Measurements from ENCODE around the gene SLC2A1.

SLC2A1 gene

DNA sequence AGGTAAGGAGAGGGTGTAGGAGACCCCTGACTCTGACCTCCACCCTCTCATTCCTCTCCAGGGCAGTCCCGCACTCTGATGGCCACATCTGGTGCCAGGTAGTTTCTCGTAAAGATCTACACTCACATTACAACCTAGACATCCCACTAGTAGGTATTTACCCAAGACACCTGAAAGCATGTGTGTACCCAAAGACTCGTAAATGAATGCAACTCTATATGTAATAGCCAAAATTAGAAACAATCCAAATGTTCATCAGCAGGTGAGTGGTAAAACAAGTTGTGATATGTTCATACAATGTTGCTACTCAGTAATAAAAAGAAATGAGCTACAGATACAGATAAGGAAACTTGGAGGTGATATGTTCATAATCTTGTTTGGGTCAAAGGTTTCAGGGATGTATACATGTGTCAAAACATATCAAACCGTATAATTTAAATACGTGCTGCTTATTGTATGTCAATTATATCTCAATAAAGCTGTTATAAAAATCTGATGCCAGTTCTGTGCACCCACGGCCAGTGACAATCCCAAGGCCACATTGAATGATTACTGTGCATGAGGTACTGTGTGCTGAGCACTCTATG, 37.8 kb upstream of the SLC2A1 start:
- H3K9me3 ChIP-seq = no peaks in the 10 kb centered on the region
- H3K4me3 ChIP-seq (ENCODE audit: low read depth in 1 of 2, low read length in 1 of 2) = no peak overlapping the region
- H3K36me3 ChIP-seq = no peaks in the 10 kb centered on the region
- TF ChIP-seq, protein P1, sequence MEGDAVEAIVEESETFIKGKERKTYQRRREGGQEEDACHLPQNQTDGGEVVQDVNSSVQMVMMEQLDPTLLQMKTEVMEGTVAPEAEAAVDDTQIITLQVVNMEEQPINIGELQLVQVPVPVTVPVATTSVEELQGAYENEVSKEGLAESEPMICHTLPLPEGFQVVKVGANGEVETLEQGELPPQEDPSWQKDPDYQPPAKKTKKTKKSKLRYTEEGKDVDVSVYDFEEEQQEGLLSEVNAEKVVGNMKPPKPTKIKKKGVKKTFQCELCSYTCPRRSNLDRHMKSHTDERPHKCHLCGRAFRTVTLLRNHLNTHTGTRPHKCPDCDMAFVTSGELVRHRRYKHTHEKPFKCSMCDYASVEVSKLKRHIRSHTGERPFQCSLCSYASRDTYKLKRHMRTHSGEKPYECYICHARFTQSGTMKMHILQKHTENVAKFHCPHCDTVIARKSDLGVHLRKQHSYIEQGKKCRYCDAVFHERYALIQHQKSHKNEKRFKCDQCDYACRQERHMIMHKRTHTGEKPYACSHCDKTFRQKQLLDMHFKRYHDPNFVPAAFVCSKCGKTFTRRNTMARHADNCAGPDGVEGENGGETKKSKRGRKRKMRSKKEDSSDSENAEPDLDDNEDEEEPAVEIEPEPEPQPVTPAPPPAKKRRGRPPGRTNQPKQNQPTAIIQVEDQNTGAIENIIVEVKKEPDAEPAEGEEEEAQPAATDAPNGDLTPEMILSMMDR (IDR thresholded peaks at IDR 0.05) = no peak
- H3K27me3 ChIP-seq = no peaks in the 10 kb centered on the region
- no peak overlapping the region for H3K27ac ChIP-seq
- peaks cover 6 to 7% of the 10 kb centered on the region in 2 experiments for H3K4me1 ChIP-seq (ENCODE audit: control insufficient read depth in 1 of 2, insufficient read depth in 1 of 2, low read depth in 1 of 2, low read length in 1 of 2)

DNA sequence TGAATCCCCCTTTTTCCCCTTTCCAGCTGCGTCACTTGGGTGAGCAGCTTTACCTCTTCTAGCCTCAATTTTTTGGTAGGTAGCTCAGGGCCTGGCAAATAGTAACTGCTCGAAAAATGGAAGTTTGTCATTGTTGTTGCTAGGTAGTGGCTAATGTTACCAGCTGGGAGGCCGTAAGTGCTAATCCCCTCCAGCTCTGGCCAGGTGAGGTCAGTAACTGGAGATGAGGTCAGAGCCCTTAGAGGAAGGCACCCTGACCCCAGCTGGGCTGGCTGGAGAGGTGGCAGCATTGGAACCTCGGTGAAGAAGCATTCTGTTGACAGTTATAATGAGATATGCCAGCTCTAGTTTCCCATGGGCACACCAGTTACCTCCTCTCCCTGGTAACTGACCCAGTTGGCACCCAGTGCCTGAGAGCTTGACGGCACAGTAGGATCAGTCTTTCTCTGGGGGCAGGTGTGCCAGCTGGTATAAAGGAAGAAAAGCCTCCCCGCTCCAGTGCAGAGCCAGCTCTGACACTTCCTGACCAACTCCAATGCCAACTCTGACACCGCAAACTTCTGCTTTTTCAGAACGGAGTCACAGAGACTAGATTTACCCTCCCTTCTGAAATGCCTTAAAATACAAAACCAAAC, 35.0 kb upstream of the SLC2A1 start:
- TF ChIP-seq, protein P1 (IDR thresholded peaks at IDR 0.05) = no peak
- Histone ChIP-seq H3K36me3 (no peaks in the 10 kb centered on the region), H3K9me3 (no peaks in the 10 kb centered on the region), H3K4me1 (ENCODE audit: control insufficient read depth in 1 of 2, insufficient read depth in 1 of 2, low read depth in 1 of 2, low read length in 1 of 2) (peaks cover 6 to 7% of the 10 kb centered on the region in 2 experiments), H3K4me3 (ENCODE audit: low read depth in 1 of 2, low read length in 1 of 2) (no peak overlapping the region), H3K27me3 (no peaks in the 10 kb centered on the region), H3K27ac (no peak overlapping the region)

DNA sequence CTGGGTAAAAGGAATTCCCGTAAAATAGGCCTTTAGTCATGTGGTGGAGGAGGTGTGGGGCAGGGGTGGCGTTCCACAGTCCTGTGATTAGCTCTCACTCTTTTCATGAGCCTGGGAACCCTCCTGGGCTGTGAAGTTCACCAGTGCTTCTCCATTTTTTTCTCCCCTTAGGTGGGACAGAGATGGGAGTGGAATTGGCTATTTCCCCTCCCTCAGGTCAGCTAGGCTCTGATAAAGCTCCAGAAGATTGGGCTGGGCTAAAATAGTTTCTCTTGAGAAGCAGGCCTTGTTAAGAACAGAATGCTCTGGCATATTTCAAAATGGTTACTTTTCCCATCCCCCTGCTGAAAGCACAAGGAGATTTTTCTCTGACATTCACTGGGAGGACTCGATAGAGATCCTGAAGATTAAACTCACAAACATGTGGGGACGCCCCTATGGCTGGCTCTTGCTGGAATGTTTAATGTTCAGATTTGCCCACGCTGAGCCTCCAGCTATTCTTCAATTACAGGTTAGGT, 33.4 kb upstream of the SLC2A1 start:
- Histone ChIP-seq H3K9me3 (no peaks in the 10 kb centered on the region), H3K36me3 (no peaks in the 10 kb centered on the region), H3K4me1 (ENCODE audit: control insufficient read depth in 1 of 2, insufficient read depth in 1 of 2, low read depth in 1 of 2, low read length in 1 of 2) (peaks cover 6 to 7% of the 10 kb centered on the region in 2 experiments), H3K4me3 (ENCODE audit: low read depth in 1 of 2, low read length in 1 of 2) (no peak overlapping the region), H3K27me3 (no peaks in the 10 kb centered on the region), H3K27ac (no peak overlapping the region)
- TF ChIP-seq, protein P1 (IDR thresholded peaks at IDR 0.05) = no peak

DNA sequence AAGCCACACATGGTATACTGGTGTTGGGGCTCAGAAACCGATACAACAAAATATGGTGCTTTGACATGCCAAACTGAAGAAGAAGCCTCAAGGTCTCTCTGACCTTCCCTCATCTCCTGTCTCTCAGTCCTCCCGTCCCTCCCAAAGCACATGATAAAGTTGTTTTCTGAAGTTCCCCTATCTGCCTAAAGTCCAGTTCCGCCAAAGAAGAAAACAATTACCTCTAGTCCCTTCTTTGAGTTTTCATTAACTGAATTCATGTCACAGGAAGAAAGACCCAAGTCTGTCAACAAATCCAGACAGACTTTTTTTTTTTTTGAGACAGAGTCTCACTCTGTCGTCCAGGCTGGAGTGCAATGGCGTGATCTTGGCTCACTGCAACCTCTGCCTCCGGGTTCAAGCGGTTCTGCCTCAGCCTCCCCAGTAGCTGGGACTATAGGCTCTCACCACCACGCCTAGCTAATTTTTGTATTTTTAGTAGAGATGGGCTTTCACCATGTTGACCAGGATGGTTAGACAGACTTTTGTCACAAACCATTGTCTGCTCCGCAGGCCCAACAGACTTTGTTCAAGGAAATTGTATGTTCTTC, 32.2 kb upstream of the SLC2A1 start:
- peaks cover 6 to 7% of the 10 kb centered on the region in 2 experiments for H3K4me1 ChIP-seq (ENCODE audit: control insufficient read depth in 1 of 2, insufficient read depth in 1 of 2, low read depth in 1 of 2, low read length in 1 of 2)
- H3K27ac ChIP-seq = no peak overlapping the region
- H3K27me3 ChIP-seq = no peaks in the 10 kb centered on the region
- H3K36me3 ChIP-seq = no peaks in the 10 kb centered on the region
- TF ChIP-seq, protein P1 (IDR thresholded peaks at IDR 0.05) = no peak
- no peak overlapping the region for H3K4me3 ChIP-seq (ENCODE audit: low read depth in 1 of 2, low read length in 1 of 2)
- no peaks in the 10 kb centered on the region for H3K9me3 ChIP-seq

DNA sequence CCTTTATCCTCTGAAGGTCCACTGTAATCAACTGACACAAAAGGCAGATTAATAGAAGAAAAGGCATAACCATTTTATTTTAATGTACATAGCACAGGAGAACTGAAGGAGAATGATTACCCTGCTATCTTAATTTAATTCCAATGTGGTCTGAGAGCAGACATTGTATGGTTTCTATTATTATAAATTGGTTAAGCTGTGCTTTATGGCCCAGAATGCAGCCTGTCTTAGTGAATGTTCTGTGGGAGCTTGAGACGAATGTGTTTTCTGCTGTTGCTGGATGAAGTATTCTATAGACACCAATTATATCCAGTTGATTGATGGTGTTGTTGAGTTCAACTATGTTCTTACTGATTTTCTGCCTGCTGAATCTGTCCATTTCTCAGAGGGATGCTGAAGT, 25.0 kb upstream of the SLC2A1 start:
- Histone ChIP-seq H3K27me3 (no peaks in the 10 kb centered on the region), H3K27ac (no peak overlapping the region), H3K4me3 (ENCODE audit: low read depth in 1 of 2, low read length in 1 of 2) (no peak overlapping the region), H3K4me1 (ENCODE audit: control insufficient read depth in 1 of 2, insufficient read depth in 1 of 2, low read depth in 1 of 2, low read length in 1 of 2) (peaks cover 11 to 13% of the 10 kb centered on the region in 2 experiments), H3K9me3 (no peaks in the 10 kb centered on the region), H3K36me3 (no peaks in the 10 kb centered on the region)
- TF ChIP-seq, protein P1 (IDR thresholded peaks at IDR 0.05) = no peak
